Right renal pelvis (tissue), 4 donors: ENCODE measurements around the gene MCRIP1. TPM values are rescaled to one million over a fixed set of nuclear protein-coding genes. Genes with fewer than 3 reads are reported as not detected.
A peak's percentile ranks its signal among the peaks of the same experiment; 100 is the strongest.

ENCODE experiments used
- DNase-seq, 4 donors: peaks; one replicate each; pipeline ENCODE4 v3.0.0-alpha.2; 2013; ENCODE audit warnings: low read depth in 4 of 4, low spot score in 3 of 4, missing footprints in 1 of 4
- polyA plus RNA-seq, 4 donors: library from polyadenylated mRNA; unstranded; fragments of 120-200 nt; gene quantifications; one replicate each; pipeline ENCODE4 v1.2.1, GENCODE V29; 2013; ENCODE audit not compliant: insufficient read length in 4 of 4

The MCRIP1 gene
- polyA plus RNA-seq, 4 donors: 75.3 to 135 (median 90.1) TPM

DNA sequence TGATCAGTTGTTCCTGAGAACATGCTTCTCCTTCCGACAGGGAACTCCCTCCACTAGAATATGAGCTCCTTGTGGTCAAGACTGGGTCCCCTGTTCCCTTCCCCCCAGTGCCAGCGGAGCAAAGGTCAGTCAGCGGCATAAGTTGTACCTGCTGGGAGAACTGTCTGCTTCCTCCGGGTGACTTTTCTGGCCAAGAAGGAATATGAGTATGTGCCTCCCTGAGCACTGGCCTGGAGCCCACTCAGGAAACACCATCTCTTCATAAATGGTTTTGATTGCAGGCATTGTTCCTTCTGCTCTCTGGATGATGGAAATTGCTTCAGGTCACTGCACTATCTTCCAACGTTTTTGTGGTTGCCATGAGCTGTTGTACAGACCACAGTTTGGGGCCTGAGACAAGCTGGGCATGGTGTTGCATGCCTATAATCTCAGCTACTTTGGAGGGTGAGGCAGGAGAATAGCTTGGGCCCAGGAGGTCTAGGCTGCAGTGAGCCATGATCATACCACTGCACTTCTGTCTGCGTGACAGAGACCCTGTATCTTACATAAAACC is 30.1 kb upstream of the MCRIP1 start:
- DNase-seq: no peak

DNA sequence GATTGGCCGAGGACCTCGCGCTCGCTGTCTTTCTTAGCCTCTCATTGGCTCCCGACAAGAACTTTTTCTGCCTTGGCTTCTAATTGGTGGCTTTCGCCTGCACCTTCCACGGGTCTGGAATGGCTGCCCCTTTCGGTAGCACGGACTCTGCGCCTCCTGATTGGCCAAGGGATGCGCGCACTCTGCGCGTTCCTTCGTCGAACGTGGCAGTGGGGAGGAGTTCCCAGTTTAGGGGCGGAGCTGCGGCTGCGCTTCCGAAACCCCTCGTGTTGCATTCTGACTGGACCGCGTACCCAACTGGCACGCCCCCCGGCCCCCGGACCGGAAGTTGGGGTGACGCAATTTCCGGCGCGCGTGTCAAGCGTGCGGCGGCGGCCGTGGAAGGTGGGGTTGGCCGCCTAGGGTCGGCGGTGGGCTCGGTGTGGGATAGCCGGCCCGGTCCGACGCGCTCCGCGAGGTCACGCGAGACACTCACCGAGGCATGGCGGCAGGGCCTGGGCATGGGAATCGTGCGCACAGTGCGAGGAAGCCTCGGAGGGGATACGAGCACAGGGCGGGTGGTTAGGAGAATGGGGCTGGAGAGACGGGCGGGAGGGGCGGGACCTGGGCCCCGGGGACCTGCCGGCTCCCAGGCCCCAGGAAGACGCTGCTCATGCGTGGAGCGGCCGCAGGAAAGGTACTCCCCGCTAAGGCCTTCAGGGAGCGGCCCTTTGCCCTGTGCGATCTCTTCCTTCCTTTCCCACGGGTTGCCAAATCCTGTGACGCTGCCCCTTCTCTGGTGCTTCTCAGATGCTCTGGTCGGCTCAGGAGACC is 27.9 kb upstream of the MCRIP1 start:
- DNase-seq: peak; percentile 100

DNA sequence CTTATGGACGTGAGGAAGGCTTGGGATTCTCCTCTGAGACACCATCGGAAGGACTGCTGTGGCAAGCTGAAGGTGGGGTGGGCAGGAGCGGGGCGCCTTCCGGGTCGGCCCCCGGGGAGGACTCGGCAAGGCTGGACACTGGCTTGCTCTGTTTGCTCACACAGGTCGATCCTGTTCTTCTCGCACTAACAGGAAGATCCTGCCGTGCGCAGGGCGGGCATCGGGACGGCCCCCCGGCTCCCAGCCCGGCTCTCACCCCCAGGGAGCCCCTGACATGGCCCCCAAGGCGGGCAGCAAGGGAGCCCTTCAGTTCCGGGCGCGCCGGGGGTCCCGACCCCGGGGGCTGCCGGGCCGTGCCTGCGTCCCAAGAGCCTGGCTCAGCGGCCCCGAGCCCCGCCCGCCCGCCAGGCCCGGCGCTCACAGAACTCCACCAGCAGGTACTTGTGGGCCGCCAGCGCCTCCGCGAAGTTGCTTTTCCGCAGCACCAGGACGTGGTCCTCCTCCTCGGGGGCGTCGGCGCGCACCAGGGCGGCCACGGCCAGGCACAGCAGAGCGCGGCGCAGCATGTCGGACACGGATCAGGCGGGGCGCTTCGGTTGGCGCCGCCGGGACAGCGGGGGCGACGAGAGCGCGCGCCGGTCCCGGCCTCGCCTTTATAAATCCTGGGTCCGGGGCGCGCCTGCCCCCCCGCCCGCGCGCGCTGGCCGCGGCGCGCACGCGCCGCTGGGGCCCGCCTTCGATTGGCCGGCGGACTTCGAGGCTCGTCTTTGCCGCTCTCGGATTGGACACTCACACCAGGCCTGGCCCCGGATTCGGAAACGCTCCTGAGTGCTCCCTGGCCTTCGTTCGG is 27.0 kb upstream of the MCRIP1 start, which contains the start of gene P4HB:
Gene P4HB (minus strand): TSS at position 630 of the 850 bp plus-strand sequence. CDS start 64 bp downstream, at position 566.
- no peak for DNase-seq

DNA sequence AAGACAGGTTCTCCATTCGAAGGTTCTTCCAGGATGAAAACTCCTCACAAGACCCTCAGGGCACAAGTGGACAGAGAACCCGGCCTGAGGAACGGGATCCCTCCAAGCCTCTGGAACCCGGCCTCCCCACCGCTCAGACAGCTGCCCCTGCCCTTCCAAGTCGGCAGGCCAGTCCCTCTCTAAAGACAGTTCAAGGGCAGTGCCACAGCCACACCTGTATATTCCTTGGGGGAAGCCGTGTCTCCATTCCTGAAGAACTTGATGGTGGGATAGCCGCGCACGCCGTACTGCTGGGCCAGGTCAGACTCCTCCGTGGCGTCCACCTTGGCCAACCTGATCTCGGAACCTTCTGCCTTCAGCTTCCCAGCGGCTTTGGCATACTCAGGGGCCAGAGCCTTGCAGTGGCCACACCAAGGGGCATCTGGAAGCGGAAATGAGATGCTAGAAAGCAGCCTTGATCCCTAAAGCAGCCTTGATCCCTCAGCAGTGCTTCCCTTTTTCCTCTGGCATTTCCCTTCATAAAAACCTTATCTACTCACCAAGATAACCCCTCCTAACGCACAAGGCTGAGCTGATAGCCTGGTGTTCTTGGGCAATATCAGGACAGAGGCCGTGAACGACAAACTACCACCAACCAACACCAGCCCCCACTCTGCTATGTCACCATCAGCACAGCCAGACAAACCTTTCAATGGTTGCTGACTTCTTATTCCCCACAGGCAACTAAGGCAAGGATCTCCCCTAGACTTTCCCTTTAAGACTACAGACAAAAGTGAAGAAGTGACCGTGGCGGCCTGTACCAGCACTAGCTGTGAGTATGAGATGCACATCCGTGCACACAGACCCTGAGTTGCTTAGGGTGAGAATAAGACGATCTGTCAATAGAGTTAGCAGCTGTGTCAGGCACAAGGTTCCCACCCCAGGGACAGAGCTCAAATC is 26.1 kb upstream of the MCRIP1 start:
- no peak for DNase-seq

DNA sequence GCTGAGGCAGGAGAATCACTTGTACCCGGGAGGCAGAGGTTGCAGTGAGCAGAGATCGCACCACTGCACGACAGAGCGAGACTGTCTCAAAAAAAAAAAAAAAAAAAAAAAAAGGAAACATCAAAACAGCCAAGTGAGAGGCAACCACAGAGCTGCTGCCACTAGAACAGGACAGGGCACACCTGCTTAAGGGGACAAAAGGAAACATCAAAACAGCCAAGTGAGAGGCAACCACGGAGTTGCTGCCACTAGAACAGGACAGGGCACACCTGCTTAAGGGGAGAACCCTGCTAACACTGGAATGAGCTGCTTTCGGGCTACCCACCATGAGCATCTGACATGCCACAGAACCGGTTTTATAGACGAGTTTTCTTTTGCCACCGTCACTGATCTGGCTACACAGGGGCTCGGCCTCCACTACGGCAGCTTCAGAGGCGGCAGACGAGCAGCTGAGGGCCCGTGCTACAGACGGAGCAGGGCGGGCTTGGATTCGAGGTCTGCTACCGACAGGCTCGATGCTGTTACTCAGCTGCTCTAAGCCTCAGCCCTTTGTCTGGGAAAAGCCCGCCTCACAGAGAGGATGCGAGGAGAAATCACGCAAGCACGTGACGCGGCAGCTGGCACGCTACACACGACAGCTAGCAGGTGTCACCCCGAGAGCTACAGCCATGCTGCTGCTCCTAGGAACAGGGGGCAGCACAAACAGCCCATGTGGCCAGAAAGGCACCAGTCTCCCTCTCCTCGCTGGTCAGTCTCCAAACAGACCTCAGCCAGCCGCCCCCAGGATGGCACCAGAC is 25.3 kb upstream of the MCRIP1 start:
- no peak for DNase-seq

DNA sequence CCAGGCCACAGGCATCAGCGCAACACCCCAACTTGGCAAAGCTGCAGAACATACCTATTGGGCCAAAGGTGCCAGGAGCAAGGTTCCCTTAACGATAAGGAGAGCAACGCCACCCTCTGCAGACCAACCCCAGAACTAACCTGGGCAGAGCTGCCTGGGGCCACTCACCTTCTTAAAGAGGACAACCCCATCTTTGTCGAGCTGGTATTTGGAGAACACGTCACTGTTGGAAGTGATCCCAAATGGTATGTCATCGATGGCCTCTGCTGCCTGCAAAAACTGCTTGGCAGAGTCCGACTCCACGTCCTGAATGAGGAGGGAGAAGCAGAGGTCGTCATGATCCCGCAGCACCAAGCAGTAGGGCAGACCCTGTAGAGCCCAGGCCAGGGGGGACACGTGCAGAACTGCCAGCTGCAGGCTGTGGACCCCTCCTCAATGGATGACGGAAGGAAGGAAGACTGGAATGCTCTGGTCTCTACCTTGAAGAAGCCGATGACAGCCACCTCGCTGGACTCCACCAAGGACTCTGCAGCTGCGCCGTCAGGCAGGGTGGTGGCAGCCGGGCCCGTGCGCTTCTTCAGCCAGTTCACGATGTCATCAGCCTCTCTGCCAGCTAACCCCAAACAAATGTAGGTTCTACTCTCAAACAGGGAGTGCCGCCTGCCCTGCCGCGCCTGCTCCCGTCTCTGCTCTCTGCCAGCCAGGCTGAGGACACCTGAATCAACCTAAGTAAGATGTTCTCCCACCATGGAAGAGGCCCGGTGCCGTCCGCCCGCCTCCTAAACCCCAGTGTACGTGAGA is 22.1 kb upstream of the MCRIP1 start:
- DNase-seq: no peak

DNA sequence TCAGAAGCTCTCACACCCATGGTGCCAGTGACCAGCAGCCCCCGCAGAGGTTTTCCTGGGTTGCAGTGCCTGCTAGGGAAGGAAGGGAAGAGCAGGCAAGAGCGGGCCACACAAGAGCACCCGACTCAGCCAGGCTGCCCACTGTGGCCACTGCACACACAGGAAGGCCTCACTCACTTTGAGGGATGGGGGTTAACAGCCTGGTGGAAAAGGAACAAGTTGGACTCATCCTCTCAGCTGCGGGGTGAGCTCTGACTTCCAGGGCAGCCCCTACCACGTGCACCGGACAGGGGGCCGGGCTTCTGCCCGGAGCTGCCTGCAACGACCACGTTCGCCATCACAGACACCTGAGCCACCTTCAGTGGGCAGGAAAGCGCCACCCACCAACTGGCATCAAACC is 19.1 kb upstream of the MCRIP1 start:
- DNase-seq: no peak

DNA sequence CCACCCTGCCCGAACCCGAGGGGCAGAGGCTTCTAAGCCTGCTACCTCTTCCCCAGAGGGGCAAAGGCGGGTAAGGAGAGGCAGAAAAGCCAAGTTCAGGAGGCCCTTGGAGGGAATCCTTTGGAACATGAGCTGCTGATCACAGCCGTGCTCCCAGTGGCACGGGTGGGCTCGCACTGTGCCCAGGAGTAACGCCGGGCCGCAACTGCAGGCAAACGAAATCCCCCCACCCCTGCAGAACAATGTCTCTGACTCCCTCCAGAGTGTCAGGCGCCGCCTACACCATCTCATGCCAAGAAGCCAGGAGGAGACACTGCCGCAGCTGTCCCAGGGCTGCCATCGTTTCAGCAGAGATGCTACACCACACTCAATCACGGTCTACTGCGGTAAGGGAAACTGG is 18.3 kb upstream of the MCRIP1 start:
- no peak for DNase-seq

DNA sequence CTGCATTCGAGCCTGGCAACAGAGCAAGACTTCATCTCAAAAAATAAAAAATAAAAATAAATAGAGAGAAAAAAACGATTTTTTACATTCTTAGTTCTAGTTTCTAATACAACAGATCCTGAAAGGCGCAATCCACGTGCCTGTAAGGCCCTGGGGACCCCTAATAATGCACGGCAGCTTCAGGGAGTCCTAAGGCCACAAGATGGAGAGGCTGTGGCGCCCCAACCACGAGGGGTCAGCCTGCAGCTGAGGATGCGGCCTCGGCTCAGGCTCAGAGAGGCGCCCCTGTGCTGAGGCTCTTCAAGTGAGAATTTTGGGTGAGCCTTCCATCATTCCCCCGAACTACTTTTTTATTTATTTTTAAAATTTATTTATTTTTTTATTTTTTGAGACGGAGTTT is 16.4 kb upstream of the MCRIP1 start:
- DNase-seq: no peak

DNA sequence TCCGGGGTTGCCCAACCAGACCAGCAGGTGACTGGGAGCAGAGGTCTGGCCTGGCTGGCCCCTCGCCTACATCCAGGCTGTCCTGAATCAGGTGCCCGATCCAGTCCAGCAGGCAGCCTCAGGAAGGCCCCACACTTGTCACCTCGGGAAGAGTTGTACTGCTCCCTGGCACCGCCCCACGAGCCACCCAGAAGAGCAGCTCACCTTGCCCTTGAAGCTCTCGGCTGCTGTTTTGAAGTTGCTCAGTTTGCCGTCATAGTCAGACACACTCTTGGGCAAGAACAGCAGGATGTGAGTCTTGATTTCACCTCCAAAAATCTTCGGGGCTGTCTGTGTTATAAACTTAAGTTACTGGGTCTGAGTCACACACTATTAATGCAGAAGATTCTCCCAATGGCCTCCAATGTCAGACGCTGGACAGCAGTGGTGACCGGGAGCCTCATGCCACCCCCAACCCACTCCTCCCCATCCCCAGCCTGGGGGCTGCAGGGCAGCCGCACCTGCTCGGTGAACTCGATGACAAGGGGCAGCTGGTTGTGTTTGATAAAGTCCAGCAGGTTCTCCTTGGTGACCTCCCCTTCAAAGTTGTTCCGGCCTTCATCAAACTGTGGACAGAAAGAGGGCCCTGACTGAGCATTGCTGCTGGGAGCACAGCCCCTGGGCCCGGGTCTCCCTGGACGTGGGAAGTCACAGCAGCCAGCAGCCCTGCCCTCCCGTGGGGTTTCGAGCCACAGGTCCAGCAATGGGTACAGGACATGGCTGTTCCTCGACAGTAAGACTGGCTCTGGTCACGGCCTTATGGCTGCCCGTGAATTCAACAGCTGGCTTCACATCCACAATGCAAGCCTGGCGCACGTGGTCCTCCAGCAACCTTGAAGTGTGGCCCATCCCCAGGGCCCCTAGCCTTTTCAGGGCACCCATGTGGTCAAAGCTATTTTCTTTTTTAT is 13.9 kb upstream of the MCRIP1 start:
- no peak for DNase-seq

DNA sequence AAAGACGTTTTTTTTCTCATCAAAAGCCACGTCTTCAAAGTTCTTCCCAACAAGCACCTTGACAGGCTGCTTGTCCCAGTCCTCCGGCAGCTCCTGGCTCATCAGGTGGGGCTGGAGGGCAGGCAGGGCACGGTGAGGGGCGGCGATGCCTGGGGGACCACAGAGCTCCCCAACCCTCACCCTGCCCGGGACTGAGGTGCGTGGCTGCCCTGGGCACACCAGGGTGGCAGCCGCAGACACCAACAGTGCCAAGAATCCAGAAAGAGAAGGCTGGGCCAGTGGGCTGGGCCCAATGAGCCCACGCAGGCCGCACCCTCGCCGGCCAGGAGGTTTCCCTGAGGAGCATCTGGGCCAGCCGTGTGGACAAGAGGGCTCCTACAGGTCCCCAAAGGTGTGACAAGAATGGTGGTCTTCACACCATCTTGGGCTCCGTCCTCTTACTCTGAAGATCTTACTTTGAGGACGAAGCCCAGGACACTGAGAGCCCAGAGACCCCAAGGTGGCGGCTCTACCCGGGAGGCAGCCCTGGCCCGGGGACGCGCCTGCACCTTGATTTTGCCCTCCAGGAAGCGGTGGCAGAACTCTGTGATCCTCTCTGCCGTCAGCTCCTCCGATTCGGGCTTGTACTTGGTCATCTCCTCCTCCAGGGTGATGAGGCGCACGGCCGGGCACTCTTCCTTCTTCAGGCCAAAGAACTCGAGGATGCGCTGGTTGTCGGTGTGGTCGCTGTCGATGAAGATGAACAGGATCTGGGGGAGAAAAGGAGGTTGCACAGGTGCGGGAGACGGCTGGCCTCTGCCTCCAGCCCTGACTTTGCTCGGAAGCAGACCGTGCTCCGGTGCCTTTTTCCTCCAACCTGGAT is 13.0 kb upstream of the MCRIP1 start:
- no peak for DNase-seq

DNA sequence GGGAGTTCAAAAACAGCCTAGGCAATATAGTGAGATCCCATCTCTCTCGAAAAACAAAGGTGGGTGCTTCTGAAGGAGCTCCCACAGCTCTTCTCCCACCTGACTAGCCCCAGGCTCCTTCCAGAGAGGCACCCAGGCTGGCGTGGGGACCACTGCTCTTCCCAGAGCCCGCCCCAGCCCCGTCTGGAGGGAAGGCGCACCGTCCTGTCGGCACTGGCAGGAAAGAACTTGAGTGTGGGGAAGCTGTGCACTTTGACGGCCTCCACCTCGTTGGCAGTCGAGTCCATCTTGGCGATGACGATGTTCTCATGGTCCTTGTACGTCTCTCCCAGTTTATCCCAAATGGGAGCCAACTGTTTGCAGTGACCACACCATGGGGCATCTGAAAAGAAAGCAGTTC is 12.3 kb upstream of the MCRIP1 start:
- no peak for DNase-seq

DNA sequence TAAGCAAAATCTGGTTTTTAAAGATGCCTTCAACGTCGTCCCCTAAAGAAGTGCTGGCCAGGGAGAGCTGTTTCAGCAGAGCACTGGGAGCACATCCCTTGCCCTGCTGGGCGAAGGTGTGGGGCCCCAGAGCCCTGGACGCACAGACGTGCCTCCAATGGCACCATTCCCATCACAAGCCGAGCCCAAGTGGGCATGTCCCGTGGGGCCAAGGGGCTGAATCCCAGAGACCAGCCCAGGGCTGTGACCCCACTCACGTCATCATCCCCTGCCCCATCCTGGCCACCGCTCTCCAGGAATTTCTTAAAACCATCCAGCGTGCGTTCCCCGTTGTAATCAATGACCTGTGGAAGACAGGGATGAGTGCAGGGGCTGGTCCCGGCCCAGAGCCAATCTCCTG is 11.8 kb upstream of the MCRIP1 start:
- DNase-seq: no peak

DNA sequence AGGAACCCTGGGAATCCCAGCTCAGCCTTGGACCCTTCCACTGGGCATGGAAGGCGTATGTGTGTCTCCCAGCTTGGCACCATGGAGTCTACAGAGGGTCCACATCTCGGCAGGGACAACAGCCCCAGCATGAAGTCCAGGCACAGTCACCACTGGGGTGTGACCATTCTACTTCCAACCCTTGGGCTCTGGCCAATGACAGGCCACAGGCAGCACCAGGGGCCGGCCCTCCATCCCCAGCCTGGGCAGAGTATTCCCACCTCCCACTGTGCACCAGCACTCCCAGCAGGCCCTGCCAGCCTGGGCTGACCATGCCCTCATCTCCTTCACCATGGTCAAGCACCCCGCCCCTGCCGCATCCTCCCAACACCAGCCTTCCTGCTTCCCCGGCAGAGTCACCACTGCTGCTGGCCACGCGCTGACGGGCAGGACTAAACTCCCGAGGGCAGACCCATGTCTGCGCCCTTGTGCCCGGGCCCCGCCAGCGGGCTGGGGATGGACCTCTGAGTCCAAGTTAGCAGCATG is 11.3 kb upstream of the MCRIP1 start:
- DNase-seq: no peak

DNA sequence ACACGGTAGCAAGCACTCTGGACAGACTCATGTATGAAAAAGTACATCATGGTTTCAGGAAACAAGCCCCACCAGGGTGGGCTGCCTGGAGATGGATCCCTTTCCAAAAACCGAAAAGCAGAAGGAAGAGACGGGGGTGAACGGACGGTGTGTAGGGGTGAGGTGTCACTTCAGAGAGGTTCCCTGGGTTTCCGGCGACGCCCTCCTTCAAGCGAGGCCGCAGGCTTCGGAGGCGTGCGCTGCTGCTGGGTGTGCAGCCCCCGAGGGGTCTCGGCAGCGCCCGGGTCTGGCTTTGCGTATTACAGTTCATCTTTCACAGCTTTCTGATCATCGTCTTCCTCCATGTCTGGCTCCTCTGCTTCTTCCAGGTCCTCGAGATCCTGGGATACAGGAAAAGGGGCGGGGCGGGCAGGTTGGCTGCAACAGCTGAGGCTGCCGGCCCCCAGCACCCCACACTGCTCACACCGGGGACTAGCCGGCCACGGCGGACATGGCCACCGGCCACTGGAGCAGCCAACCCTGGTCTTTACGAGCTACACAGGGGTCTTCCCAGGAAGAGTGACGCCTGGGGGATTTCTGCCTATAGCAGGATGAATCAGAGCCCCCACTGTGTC is 10.7 kb upstream of the MCRIP1 start:
- DNase-seq: no peak
